Kidney (tissue), 14 donors: ENCODE measurements around the gene NEDD8. TPM values are rescaled to one million over a fixed set of nuclear protein-coding genes. Genes with fewer than 3 reads are reported as not detected.

ENCODE experiments used
- DNase-seq, 5 donors: peaks; one replicate each; pipeline ENCODE4 v3.0.0-alpha.2; 2013 to 2020
- FAIRE-seq: peaks from 2 replicates; lab custom pipeline; 2012; peaks lifted over from hg19 to GRCh38; lab: Jason Lieb, UNC
- H3K27ac ChIP-seq, 2 donors: one replicate each; pipeline ENCODE4 v1.7.0; 2013; ENCODE audit warnings: low read depth in 2 of 2, low read length in 2 of 2, inconsistent platforms in 1 of 2
- H3K27me3 ChIP-seq: one replicate; pipeline ENCODE4 v1.7.1; 2013; ENCODE audit warnings: low read length, inconsistent platforms; ENCODE audit not compliant: control insufficient read depth, insufficient read depth
- H3K36me3 ChIP-seq, 3 donors: one replicate each; pipeline versions ENCODE4 v1.7.0 to v1.7.1; 2013; ENCODE audit warnings: low read length in 3 of 3, control low read depth in 1 of 3, inconsistent platforms in 1 of 3; ENCODE audit not compliant: insufficient read depth in 3 of 3, control insufficient read depth in 2 of 3
- H3K4me1 ChIP-seq, 3 donors: one replicate each; pipeline versions ENCODE4 v1.7.0 to v1.7.1; 2013; ENCODE audit warnings: low read length in 3 of 3, inconsistent platforms in 1 of 3, low read depth in 1 of 3; ENCODE audit not compliant: control insufficient read depth in 2 of 3, insufficient read depth in 2 of 3
- H3K4me3 ChIP-seq, 3 donors: one replicate each; pipeline versions ENCODE4 v1.7.0 to v1.8.1; 2013; ENCODE audit warnings: low read length in 3 of 3, control low read depth in 1 of 3, inconsistent platforms in 1 of 3
- H3K9ac ChIP-seq, 3 donors: one replicate each; pipeline versions ENCODE4 v1.7.0 to v1.7.1; 2013; ENCODE audit warnings: low read length in 3 of 3, control low read depth in 1 of 3, inconsistent platforms in 1 of 3
- H3K9me3 ChIP-seq, 3 donors: one replicate each; pipeline versions ENCODE4 v1.7.0 to v1.7.1; 2013; ENCODE audit warnings: low read length in 3 of 3, control low read depth in 1 of 3, inconsistent platforms in 1 of 3; ENCODE audit not compliant: control insufficient read depth in 2 of 3, insufficient read depth in 1 of 3
- intact Hi-C: fragments of 100-400 bp; cut with DNase I; formaldehyde crosslinking; loops from one replicate; pipeline ENCODE4 v1.11.1; 2022
- polyA plus RNA-seq: library from polyadenylated mRNA; stranded (reverse); fragments of 350-450 nt; fragmentation: Illumina TruSeq; extraction: RNeasy Lipid Tissue Mini Kit (QIAGEN cat#74804); gene quantifications from one replicate; pipeline ENCODE4 v1.2.3, GENCODE V29; 2014; ENCODE audit warnings: low read depth, low replicate concordance; ENCODE audit not compliant: insufficient read depth
- total RNA-seq: library from RNA; stranded (reverse); fragmentation: NEBNext Ultra II Directional; extraction: Animal tissue kit (Norgen Biotek cat#: 25700); gene quantifications from one replicate; pipeline ENCODE4 v1.2.1, GENCODE V29; 2021
- TF ChIP-seq, protein P1 (sequence below): IDR thresholded peaks from 3 replicates; pipeline ENCODE4 v1.5.1; 2012; ENCODE audit warnings: mild to moderate bottlenecking, moderate library complexity, borderline replicate concordance; ENCODE audit not compliant: insufficient read depth; ENCODE audit errors: extremely low read depth
- donor health status: control.
- donor health status: control.
- donor health status: control.
- donor health status: control.
- donor health status: control.
- donor health status: DM: yes; HTN: yes; CAD: no.
- donor health status: Normal renal cell carcinoma (clear cell type).

NEDD8 gene
- total and polyA plus RNA-seq, 2 donors from 2014 or later: 145 to 439 TPM

DNA sequence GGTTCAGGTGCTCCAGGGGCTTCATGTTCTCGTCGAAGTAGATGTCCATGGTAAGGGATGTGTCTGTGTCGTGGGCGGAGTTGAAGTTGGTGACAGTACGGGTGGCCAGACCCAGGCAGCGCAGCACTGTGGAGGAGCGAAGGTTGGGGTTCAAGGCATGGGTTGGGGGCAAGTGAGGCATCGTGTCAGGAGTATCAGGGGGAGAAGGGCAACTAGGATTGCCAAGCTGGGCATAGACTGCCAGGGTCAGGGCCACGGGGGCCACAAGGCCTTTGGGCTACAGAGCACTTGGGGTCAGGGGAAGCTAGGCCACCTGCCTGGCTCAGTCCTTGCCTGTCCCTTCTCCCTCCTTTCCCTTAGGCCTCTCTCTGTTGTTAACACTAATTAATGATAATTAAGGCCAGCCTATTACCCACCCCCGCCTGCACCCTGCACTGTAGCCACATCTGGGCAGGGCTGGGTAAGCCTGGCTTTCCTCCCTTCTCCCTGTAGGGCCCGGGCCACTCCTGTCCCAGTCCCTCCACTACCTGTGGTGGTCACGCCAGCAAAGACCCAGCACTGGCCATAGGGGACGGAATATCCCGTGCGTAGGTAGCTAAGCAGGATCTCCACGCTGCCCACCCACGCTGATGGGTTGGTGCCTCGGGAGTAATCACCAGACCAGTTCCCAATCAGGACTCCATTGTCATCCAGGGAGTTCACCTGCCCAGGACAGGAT is 26.5 kb upstream of the NEDD8 start:
- FAIRE-seq (no peak), DNase-seq (no peak)
- Histone ChIP-seq H3K9me3 (no peaks in the 10 kb centered on the region), H3K9ac (peak overlapping the region in 1 of 3 donors; percentile 12), H3K27ac (no peak overlapping the region), H3K27me3 (no peaks in the 10 kb centered on the region), H3K4me3 (no peak overlapping the region), H3K4me1 (peaks cover 0 to 3% (median 0%) of the 10 kb centered on the region in 3 donors), H3K36me3 (peaks cover 0 to 7% (median 2%) of the 10 kb centered on the region in 3 donors)
- TF ChIP-seq, protein P1, sequence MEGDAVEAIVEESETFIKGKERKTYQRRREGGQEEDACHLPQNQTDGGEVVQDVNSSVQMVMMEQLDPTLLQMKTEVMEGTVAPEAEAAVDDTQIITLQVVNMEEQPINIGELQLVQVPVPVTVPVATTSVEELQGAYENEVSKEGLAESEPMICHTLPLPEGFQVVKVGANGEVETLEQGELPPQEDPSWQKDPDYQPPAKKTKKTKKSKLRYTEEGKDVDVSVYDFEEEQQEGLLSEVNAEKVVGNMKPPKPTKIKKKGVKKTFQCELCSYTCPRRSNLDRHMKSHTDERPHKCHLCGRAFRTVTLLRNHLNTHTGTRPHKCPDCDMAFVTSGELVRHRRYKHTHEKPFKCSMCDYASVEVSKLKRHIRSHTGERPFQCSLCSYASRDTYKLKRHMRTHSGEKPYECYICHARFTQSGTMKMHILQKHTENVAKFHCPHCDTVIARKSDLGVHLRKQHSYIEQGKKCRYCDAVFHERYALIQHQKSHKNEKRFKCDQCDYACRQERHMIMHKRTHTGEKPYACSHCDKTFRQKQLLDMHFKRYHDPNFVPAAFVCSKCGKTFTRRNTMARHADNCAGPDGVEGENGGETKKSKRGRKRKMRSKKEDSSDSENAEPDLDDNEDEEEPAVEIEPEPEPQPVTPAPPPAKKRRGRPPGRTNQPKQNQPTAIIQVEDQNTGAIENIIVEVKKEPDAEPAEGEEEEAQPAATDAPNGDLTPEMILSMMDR: no peak
- intact Hi-C loops: loop anchor here (10.0 kb wide), 1 partner anchor 46 kb away; the partner anchor contains the start of gene CIDEB

DNA sequence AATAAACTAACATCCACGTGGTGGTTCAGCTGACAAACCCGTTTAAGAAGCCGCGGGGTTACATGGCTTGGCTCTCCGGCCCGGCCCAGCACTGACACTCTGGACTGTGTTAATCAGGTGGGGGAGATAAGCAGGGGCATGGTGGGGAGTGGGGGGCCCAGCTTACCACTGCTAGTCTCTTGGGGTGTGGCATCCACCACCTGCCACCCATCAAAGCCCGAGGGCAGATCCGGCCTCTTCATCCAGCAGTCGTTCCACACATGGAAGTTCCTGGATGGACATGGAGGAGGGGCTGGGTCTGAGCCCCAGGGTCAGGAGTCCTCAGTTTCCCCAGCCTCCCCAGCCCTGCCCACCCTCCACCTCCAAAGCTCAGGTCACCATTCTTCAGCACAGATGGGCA is 26.0 kb upstream of the NEDD8 start:
- no peaks in the 10 kb centered on the region for H3K9me3 ChIP-seq
- TF ChIP-seq, protein P1: no peak
- no peak overlapping the region for H3K9ac ChIP-seq
- H3K27me3 ChIP-seq: no peaks in the 10 kb centered on the region
- intact Hi-C loops: loop anchor here (10.0 kb wide), 1 partner anchor 47 kb away; the partner anchor contains the start of gene CIDEB
- peaks cover 0 to 7% (median 2%) of the 10 kb centered on the region in 3 donors for H3K36me3 ChIP-seq
- H3K4me1 ChIP-seq: peaks cover 0 to 3% (median 0%) of the 10 kb centered on the region in 3 donors
- no peak overlapping the region for H3K4me3 ChIP-seq
- DNase-seq (peak in 1 of 5 donors; percentile 62), FAIRE-seq (no peak)
- H3K27ac ChIP-seq: no peak overlapping the region

DNA sequence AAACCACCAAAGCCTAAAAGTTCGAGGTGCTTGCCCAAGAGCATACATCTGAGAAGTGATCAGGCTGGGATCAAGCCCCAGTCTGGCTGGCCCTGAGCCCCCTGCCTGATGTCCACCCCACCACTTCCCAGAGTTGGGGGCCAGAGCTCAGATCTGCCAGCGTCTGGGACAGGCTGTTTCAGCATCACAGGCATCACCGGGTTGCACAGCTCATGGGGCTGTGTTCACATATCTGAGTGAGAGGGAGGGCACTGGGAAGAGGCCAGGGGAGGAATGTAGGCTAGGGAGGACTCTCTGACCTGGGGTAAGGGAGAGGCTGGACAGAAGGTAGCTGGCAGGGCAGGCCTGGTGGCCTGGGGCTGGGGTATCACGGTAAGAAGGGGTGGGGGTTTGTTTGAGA is 24.8 kb upstream of the NEDD8 start:
- H3K9me3 ChIP-seq: no peaks in the 10 kb centered on the region
- peaks cover 0 to 7% (median 2%) of the 10 kb centered on the region in 3 donors for H3K36me3 ChIP-seq
- DNase-seq: peak in 1 of 5 donors; percentile 52

More for the DNA sequence above, 24.8 kb upstream of the NEDD8 start:
- Histone ChIP-seq H3K9ac (no peak overlapping the region), H3K4me3 (no peak overlapping the region), H3K4me1 (peaks cover 0 to 3% (median 0%) of the 10 kb centered on the region in 3 donors), H3K27ac (no peak overlapping the region), H3K27me3 (no peaks in the 10 kb centered on the region)
- TF ChIP-seq, protein P1: no peak
- no peak for FAIRE-seq
- intact Hi-C loops: loop anchor here (10.0 kb wide), 1 partner anchor 48 kb away; the partner anchor contains the start of gene CIDEB
